Activated naive CD4-positive, alpha-beta T cell (primary cell): ENCODE data around the gene APOOL.
"Not testable (repeated sequence)": the region's sequence is repeated elsewhere in the genome, so short reads cannot be mapped to it uniquely, and the experiment has no call there.

Experiments used
- DNase-seq, 4 experiments: peaks; one replicate each; lab custom pipeline; 2025; lab: John Stamatoyannopoulos, UW

APOOL gene, protein sequence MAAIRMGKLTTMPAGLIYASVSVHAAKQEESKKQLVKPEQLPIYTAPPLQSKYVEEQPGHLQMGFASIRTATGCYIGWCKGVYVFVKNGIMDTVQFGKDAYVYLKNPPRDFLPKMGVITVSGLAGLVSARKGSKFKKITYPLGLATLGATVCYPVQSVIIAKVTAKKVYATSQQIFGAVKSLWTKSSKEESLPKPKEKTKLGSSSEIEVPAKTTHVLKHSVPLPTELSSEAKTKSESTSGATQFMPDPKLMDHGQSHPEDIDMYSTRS

DNA sequence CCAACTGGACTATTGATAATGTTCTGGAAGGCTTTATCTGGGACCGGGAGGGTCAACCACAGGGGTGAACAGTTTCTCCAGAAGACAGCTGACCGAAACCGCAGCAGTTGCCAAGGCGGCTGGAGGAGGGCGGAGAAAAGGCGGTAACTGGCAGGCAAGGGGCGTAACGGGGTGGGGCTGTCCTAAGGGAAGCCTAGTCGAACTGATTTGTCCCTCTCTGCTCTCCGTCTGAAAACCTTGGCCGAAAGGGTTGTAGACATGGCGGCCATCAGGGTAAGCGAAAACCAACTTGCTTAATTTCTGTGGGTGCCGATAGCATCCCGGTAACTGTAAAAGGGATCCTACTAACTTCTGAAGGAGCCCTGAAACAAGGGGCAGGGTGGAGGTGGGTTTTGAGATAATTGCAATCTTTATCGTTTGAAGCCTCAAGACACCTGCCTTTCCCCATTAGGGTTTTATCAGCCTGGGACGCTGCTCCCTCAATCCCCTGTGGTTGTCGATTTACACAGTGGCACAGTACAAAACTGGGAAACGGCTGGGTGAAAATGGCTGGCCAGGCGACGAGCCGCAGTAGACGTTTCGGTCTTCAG lies at the start of gene APOOL:
Gene APOOL (plus strand): TSS at position 223 of the 590 bp plus-strand sequence. CDS start 36 bp downstream, at position 259.
- peak; percentile 12 to 55 (median 32) for DNase-seq

DNA sequence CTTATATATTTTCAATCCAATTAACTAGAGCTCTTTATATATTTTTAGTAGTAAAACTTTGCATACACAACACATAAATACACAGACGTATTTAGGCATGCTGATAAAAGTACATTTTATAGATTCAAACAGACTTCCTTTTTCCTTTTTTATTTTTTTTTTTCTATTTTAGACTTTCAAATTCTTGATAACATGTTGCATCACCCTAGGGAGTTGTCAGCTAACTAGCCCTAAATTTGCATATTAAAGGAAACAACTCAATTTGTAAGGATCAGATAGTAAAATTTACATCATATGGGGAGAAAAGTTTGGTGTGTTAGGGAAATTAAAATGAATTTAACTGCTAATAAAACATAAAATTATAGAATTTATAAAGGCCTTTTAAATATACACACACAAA lies 47.4 kb upstream of the APOOL start:
- no peak for DNase-seq

DNA sequence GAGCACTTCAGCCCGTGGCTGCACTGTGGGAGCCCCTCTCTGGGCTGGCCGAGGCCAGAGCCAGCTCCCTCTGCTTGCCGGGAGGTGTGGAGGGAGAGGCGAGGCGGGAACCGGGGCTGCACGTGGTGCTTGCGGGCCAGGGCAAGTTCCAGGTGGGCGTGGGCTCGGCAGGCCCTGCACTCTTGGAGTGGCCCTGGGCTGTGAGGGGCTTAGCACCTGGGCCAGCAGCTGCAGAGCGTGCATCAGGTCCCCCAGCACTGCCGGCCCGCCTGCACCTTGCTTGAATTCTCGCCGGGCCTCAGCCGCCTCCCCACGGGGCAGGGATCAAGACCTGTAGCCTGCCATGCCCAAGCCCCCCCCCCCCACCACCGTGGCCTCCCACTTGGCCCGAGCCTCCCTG lies 28.9 kb upstream of the APOOL start:
- no peak for DNase-seq

DNA sequence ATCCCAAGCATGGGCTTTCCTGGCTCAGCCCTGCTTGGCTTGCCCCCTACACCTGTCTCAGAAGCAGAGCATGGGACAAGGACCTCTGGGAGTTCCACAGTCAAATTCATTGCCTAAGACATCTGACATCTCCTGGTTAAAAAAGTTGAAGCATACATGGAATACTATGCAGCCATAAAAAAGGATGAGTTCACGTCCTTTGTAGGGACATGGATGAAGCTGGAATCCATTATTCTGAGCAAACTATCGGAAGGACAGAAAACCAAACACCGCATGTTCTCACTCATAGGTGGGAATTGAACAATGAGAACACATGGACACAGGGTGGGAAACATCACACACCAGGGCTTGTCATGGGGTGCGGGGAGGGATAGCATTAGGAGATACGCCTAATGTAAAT lies 11.9 kb upstream of the APOOL start:
- DNase-seq, result not testable (repeated sequence)

DNA sequence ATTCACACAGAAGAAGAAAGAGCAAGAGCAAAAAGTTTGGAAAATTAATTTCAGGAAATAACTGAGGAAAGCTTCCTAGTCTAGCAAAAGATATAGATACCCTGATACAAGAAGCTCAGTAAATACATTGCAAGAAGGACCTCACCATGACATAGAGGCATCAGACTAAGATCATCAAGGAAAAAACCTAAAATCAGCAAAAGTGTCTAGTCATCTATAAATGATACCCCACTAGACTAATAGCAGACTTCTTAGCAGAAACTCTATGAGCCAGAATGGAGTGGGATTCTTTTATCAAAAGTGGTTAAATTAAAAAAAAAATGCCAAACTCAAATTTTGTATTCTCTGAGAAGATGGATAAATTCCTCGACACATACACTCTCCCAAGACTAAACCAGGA lies 10.5 kb upstream of the APOOL start:
- DNase-seq, result no peak

DNA sequence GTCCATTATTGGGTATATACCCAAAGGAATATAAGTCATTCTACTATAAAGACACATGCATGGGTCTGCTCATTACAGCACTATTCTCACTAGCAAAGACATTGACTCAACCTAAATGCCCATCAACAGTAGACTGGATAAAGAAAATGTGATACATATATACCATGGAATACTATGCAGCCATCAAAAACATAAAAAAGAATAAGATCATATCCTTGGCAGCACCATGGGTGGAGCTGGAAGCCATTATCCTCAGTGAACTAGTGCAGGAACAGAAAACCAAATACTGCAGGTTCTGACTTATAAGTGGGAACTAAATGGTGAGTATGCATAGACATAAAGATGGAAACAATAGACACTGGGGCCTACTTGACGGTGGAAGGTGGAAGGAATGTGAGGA lies 2.3 kb upstream of the APOOL start:
- no peak for DNase-seq

DNA sequence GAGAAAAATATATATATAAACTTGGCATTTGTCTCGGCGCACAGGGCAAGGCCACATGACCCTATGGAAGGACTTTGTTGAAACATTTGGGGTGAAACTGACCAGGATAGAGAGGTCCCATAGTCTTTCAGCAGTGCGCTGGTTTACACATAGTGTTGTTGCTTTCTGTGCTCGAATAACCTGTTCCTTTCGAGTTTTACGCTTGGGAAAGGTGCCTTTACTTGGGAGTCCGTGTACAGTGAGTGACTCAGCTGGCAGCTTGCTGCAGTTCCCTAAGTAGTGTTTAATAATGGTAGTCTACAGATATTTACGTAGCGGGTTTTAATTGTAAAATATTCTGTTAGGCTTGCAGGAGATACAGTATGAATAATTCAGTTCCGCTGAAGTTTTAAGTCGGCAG lies 578 bp downstream of the APOOL start:
- no peak for DNase-seq

DNA sequence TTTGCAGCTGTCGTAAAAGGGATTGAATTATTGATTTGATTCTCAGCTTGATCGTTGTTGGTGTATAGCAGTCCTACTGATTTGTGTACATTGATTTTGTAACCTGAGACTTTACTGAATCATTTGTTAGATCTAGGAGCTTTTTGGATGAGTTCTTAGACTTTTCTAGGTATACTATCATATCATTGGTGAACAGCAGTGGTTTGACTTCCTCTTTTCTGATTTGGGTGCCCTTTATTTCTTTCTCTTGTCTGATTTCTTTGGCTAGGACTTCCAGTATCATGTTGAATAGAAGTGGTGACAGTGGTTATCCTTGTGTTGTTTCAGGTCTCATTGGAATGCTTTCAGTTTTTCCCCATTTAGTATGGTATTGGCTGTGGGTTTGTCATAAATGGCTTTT lies 8.4 kb downstream of the APOOL start:
- DNase-seq, result no peak

DNA sequence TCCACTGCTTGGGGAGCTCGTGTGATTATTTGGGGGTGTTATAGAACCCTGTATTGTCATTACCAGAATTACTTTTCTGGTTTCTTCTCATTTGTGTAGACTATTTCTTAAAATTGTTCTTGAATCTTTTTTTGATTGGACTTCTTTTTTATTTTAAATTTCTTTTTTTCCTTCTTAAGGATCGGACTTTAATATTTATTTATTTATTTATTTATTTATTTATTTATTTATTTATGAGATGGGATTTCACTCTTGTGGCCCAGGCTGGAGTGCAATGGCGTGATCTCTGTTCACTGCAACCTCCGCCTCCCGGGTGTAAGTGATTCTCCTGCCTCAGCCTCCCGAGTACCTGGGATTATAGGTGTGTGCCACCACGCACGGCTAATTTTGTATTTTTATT lies 11.7 kb downstream of the APOOL start:
- not testable (repeated sequence) for DNase-seq

DNA sequence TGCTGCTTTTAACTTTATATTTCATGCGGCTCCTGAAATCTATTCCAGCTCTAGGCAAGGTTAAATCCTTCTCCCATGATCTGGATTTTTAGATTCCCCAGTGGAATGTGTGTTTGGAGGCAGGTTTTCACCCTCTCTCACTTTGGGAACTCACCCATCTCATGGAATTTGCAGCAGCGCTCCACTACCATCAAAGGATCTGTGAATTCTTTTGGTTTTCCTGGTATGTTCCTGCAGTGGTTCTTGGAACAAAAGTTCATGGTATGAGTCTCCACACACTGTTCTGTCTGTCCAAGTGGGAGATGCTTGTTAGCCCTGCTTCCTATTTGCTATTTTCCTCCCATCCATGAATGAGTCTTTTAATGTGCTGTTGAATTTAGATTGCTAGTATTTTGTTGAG lies 14.0 kb downstream of the APOOL start:
- DNase-seq, result no peak

DNA sequence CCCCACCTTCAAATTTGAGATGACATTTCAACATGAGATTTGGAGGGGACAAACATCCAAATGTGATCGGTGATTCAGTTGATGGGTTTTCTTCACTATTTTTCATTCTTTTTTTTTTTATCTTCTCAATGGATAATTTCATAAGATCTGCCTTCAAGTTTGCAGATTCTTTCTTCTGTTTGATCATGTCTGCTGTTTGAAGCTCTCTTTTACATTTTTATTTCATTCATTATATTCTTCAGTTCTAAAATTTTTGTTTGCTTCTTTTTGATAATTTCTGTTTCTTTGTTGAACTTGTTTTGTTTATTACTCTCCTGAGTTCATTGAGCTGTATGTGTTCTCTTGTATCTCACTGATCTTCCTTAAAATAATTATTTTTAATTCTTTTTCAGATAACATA lies 14.8 kb downstream of the APOOL start:
- no peak for DNase-seq

DNA sequence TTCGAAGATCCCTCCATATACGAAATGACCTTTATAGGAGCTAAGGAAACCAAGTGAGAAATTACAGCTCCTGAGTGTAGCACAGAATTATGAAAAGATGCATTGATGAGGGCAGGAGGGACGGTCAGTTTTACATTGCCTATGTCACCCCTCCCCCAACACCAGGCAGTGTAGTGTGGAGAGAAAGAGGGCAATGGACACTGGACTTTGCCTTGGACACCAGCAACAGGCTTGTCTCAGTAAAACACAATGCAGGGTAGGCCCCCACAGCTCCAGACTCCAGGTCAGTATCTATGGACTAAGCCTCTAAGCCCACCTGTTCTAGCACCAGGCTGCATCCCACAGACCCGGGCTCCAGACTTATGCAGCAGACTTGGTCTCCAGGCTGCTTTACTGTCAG lies 16.5 kb downstream of the APOOL start:
- no peak for DNase-seq

DNA sequence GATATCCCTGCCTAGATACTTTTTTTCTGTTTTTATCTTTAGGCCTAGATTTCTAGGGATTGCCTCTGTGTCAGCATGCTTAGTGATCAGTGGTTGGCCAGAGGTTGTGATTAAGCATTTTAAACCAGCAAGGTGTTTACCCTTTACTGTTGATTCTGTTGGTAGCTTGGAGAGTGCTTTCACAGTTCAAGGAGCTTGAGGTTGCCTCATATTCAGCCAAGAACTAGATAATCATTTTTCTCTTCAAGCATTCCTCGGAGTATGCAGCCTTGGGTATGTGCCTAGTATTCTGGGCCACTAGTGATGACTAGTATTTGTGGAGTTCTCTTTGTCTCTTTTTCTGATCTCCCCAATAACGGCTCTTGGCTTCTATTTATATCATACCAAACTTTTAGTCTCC lies 20.4 kb downstream of the APOOL start:
- DNase-seq, result no peak

DNA sequence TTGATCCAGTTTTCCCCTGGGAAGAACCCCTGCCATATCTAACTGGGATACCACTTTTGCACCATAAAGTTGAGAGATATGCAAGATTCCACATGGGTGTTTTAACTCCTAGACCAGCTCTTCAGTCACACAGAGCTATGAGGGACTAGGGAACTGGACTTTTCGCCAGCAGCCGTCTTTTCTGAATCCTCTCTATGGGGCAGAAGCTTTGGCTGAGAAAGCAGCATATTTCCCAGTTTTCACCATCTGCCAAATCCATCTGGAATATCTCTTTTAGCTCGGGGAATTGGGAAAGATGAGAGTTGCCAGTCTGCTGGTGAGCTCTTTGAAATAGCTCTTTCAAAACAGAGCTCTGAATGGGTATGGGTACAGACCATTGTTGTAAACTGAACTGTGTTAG lies 20.9 kb downstream of the APOOL start:
- DNase-seq, result no peak

DNA sequence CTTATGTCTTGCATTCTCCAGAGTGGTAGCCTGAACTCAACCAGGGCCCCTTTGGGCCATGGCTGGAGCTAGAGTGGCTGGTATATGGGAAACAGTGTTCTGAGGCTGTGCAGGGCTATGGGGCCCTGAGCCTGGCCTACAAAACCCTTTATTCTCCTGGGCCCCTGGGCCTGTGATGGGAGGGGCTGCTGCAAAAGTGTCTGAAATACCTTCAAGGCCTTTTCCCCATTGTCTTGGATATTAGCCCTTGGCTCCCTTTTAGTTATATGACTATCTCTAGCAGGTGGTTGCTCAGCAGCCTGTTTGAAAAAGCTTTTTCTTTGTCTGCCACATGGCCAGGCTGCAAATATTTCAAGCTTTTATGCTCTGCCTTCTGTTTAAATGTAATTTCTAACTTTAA lies 22.5 kb downstream of the APOOL start:
- DNase-seq, result no peak

DNA sequence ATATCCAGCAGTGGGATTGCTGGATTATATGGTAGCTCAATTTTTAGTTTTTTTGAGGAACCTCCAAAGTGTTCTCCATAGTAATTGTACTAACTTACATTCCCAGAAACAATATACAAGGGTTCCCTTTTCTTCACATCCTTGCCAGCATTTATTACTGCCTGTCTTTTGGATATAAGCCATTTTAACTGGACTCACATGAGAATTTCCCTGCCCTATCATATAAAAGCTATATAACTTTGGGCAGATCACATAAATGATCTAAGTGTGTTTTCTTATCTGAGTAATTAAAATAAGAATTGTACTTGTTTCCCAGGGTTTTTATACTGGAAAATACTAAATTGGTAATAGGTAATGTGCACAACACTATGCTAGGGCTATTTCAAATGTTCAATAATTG lies 25.4 kb downstream of the APOOL start:
- DNase-seq, result no peak

DNA sequence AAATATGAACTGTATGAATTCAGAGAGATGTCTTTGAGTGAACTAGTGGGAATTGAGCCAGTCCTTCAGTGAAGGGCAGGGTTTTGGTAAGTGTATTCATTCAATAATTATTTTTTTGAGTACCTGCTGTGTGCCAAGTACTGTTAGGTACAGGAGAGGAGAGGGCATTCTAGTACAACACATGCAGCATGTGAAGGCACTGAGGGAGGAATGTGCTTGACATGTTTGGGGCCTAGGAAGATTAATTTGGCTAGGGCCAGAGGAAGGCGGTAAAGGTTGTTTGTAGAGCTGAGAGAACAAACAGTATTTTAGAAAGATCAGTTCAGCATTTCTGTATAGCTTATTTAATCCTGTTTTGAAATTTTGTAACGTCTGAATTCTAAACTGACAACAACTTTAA lies 27.8 kb downstream of the APOOL start:
- DNase-seq, result no peak

DNA sequence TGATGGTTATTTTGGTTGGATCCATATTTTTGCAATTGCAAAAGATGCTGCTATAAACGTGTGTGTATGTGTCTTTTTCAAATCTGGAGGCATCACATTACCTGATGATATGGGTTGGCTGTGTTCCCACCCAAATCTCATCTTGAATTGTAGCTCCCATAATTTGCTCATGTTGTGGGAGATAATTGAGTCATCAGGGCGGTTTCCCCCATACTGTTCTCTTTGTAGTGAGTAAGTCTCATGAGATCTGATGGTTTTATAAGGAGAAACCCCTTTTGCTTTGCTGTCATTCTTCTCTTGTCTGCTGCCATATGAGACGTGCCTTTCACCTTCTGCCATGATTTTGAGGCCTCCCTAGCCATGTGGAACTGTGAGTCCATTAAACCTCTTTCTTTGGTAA lies 33.4 kb downstream of the APOOL start:
- no peak for DNase-seq

DNA sequence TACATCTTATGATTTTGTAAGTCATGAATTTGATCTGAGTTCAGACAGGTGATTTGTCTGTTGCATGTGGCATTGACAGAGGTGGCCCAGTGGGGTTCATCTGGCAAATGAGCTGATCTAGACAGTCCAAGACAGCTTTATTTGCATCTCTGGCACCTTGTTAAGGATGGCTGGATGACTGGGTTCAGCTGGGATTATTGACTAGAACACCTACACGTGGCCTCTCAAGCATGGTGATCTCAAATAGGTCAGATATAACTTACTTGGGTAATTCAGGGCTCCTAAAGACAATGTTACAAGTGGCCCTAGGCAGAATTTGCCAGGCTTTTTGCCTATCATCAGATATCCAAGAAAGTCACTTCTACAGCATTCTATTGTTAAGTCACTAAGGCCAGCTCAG lies 48.0 kb downstream of the APOOL start:
- DNase-seq, result no peak

DNA sequence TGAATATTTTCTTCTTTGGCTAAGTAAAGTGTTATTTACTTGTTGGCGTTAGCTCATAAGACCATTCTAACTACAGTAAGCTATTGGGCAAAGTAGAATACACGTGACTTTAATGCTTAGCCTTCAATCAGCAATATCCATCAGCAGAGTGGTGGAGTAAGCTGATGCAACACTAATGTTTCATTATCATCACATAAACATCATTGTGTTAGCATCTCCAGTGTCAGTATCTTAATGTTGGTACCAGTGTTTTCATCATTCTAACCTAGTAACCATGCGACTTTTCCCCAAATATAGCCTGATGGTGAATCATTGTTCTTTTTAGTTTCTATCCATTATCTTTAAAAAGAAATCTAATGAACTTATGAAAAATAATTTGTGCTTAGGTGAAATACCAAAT lies 48.5 kb downstream of the APOOL start:
- no peak for DNase-seq

DNA sequence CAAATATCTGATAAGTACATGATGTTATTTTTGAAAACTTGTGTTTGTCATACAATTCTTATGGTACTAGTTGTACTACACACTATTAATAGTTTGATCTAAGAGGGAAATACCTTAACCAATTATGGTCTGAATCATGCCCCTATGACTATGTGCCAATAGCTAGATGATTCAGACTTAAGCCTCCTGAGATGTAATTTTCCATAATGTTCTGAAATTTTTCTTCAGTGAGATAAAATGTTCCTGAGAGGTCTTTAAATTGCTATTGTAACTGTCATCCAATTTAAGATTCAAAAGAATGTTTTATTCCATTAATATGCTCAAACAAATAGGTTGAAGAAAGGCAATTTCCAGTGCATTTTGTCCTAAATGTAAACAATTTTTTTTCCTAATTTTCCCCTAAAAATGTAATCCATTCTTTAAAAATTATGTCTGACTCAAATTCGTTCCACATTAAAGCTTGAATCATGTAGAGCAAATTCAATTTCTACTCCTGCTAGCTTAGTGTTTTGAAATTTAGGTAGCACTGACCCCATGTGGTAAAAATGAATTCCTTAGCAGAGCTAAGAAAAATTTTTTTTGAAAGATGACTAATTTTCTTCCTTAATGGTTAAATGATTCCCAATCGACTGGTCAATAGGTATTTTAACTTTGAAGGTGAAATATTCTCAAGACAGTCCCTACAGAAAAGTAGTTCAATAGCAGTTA lies 49.1 kb downstream of the APOOL start:
- no peak for DNase-seq

DNA sequence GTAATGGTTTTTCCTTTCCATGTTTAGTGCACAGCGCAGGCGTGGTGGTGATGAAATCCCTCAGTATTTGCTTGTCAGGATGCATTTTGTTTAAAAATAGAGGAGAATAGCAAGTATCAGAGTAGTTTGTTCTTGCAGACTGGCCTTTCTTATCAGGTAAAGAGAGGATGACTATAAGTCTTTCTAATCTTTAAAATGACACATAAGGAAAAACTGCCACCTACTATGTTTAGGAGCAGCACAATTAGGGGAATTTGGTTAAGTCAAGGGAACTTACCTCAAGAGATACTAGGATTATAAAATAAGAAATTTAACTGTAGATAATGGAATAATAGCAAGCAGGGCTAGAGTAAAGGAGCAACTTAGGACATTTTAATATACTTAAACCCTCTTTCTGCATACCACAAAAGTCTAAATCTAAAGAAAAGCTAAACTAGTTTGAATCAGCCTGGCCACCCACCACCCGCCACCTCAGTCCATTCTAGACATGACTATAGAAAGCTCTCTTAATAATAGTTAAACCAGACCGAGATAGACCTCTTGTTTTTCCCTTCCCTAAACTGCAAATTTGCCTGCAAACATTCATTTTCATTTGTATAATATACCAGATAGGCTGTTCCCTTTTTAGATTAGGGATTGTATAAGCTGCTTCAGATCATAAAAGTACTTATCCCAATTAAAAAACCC lies 62.0 kb downstream of the APOOL start:
- DNase-seq, result no peak

DNA sequence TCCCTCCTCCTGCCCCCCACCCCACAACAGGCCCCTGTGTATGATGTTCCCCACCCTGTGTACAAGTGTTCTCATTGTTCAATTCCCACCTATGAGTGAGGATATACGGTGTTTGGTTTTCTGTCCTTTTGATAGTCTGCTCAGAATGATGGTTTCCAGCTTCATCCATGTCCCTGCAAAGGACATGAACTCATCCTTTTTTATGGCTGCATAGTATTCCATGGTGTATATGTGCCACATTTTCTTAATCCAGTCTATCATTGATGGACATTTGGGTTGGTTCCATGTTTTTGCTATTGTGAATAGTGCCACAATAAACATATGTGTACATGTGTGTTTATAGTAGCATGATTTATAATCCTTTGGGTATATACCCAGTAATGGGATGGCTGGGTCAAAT lies 73.6 kb downstream of the APOOL start:
- not testable (repeated sequence) for DNase-seq
